Epithelial cell of esophagus (primary cell): ENCODE data around the gene ETV2.
"Not testable (repeated sequence)": the region's sequence is repeated elsewhere in the genome, so short reads cannot be mapped to it uniquely, and the experiment has no call there.

ENCODE experiments used
- DNase-seq: peaks from one replicate; pipeline ENCODE4 v3.0.0; 2010; ENCODE audit warnings: low read depth
- H3K4me3 ChIP-seq: 2 replicates; pipeline ENCODE4 v1.5.1; 2011; ENCODE audit warnings: mild to moderate bottlenecking, low read length, control low read depth
- TF ChIP-seq, protein P1 (sequence below): IDR thresholded peaks from 2 replicates; pipeline ENCODE4 v1.5.1; 2011; ENCODE audit warnings: low read depth, mild to moderate bottlenecking, low read length, control low read depth, inconsistent platforms; ENCODE audit not compliant: insufficient read depth; ENCODE audit errors: missing control alignments

The ETV2 gene

DNA sequence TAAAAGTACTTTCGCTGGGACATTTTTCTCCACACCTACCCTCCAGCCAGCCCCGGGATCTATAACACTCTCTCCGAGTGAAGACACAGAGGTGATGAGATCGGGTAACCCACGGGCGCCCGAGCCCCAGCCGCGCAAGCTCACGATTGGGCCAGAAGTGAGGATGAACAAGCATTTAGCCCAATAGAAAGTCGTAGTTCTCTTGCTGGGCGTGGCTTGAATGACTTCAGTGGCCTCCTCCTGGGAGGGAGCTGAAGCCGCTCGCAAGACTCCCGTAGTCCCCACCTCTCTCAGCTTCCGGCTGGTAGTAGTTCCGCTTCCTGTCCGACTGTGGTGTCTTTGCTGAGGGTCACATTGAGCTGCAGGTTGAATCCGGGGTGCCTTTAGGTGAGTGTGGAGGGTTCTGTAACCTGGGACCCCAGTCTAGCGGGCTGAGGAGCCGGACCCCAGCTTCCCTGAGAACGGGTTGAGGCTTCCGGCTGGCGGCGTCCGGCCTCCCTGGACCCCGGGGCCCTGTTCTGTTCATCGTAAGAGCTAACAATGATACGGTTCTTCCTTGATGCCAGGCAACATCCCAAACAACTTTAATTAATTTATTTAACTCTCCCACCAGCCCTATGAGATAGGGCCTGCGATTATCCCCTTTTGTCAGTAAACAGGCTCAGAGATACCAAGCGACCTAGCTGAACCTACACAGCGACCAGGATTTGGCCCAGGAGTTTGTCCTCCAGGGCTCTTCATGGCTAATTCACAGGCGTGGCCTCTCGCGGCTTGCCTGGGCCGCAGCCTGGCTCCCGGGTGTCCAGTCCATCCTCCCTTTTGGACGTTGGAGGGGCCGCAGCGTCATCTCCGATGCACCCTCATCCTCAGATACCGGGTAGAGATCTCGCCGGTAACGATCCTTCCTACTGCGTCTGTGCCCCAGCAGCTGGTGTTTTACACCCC is 6.7 kb downstream of the ETV2 start, which contains the start of gene COX6B1:
COX6B1 (plus strand) TSS at position 307 of the 945 bp plus-strand sequence. CDS start 2,921 bp downstream, outside the sequence.
- TF ChIP-seq, protein P1, sequence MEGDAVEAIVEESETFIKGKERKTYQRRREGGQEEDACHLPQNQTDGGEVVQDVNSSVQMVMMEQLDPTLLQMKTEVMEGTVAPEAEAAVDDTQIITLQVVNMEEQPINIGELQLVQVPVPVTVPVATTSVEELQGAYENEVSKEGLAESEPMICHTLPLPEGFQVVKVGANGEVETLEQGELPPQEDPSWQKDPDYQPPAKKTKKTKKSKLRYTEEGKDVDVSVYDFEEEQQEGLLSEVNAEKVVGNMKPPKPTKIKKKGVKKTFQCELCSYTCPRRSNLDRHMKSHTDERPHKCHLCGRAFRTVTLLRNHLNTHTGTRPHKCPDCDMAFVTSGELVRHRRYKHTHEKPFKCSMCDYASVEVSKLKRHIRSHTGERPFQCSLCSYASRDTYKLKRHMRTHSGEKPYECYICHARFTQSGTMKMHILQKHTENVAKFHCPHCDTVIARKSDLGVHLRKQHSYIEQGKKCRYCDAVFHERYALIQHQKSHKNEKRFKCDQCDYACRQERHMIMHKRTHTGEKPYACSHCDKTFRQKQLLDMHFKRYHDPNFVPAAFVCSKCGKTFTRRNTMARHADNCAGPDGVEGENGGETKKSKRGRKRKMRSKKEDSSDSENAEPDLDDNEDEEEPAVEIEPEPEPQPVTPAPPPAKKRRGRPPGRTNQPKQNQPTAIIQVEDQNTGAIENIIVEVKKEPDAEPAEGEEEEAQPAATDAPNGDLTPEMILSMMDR, result no peak
- H3K4me3 ChIP-seq, result peak within 1 kb of the TSS; percentile 96
- peak; percentile 98 for DNase-seq

DNA sequence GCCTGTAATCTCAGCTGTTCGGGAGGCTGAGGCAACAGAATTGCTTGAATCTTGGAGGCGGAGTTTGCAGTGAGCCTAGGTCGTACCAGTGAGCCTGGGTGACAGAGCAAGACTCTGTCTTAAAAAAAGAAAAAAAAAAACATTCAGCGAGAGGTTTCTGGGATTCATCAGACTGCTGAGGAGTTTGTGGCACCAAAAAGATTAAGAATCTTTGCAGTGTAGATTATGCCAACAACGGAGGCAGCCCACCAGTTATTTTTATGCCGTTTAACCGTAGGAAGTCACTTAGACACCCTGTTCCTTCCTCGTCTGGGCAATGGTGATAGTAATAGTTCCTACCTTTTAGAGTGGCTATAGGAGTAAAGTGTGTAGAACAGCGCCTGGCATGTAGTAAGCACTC is 9.0 kb downstream of the ETV2 start:
- no peak overlapping the region for H3K4me3 ChIP-seq
- no peak for DNase-seq
- TF ChIP-seq, protein P1, result no peak

GRCh38 chr19:35654828-35655227 is 13.3 kb downstream of the ETV2 start:
- not testable (repeated sequence) for H3K4me3 ChIP-seq

GRCh38 chr19:35655600-35655999 is 14.1 kb downstream of the ETV2 start:
- TF ChIP-seq, protein P1, result no peak
- no peak overlapping the region for H3K4me3 ChIP-seq
- no peak for DNase-seq

More at GRCh38 chr19:35654828-35655227, 13.3 kb downstream of the ETV2 start:
- DNase-seq, result not testable (repeated sequence)

DNA sequence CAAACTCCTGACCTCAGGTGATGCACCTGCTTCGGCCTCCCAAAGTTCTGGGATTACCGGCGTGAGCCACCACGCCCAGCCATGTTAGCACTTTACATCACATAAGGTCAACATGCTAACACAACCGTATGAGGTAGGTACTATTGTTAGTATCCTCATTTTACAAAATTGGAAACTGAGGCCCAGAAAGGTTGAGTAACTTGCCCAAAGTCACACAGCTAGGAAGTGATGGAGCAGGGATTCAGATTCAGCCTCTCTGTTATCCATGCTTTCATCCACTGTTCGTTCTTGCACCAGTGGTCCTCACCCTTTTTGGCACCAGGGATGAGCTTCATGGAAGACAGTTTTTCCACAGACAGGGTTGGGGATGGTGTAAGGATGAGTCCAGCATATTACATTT is 15.2 kb downstream of the ETV2 start:
- no peak for DNase-seq
- no peak overlapping the region for H3K4me3 ChIP-seq
- TF ChIP-seq, protein P1, result no peak

GRCh38 chr19:35657904-35658700 is 16.6 kb downstream of the ETV2 start:
- DNase-seq, result peak; percentile 14
- TF ChIP-seq, protein P1, result peak; percentile 18
- no peak overlapping the region for H3K4me3 ChIP-seq

- H3K4me3 ChIP-seq, result no peak overlapping the region
- TF ChIP-seq, protein P1, result no peak
- no peak for DNase-seq
Measured at GRCh38 chr19:35661995-35662340, 20.4 kb downstream of the ETV2 start.
